HL-60 (cell line): ENCODE data around the gene KLK12.

Source experiments
- DNase-seq, 2 experiments: peaks; one replicate each; pipeline ENCODE4 v3.0.0-alpha.2; 2010 to 2020; ENCODE audit warnings: low read depth in 1 of 2, low spot score in 1 of 2
- H3K27ac ChIP-seq: fragments of 250-450 bp; sonication (Bioruptor Pico); replicated peaks from 2 replicates; pipeline ENCODE4 v1.5.1; 2020; ENCODE audit warnings: mild to moderate bottlenecking, moderate library complexity
- H3K27me3 ChIP-seq: fragments of 250-450 bp; sonication (Bioruptor Pico); 2 replicates; pipeline ENCODE4 v1.5.1; 2021; ENCODE audit warnings: mild to moderate bottlenecking, moderate library complexity; ENCODE audit not compliant: insufficient read depth, poor library complexity, severe bottlenecking
- H3K4me3 ChIP-seq: replicated peaks from 2 replicates; pipeline ENCODE4 v1.5.1; 2011; ENCODE audit warnings: mild to moderate bottlenecking, control low read depth, low read length; ENCODE audit not compliant: insufficient read depth
- GABPA ChIP-seq: IDR thresholded peaks from 2 replicates; pipeline ENCODE4 v1.6.1; 2012; ENCODE audit warnings: low read depth
- POLR2AphosphoS5 ChIP-seq: IDR thresholded peaks from 2 replicates; pipeline ENCODE4 v1.6.1; 2012; ENCODE audit warnings: low read depth
- SPI1 ChIP-seq: IDR thresholded peaks from 2 replicates; pipeline ENCODE4 v1.6.1; 2012; ENCODE audit warnings: low read depth, mild to moderate bottlenecking, borderline replicate concordance
- TF ChIP-seq, protein P1 (sequence below): IDR thresholded peaks from 2 replicates; pipeline ENCODE4 v1.6.1; 2012; ENCODE audit warnings: low read depth; ENCODE audit not compliant: insufficient replicate concordance
- TF ChIP-seq, protein P2 (sequence below): IDR thresholded peaks from one replicate; pipeline ENCODE4 v1.5.1; 2011; ENCODE audit warnings: low read length, control low read depth, inconsistent platforms; ENCODE audit not compliant: insufficient read depth

KLK12 gene

DNA sequence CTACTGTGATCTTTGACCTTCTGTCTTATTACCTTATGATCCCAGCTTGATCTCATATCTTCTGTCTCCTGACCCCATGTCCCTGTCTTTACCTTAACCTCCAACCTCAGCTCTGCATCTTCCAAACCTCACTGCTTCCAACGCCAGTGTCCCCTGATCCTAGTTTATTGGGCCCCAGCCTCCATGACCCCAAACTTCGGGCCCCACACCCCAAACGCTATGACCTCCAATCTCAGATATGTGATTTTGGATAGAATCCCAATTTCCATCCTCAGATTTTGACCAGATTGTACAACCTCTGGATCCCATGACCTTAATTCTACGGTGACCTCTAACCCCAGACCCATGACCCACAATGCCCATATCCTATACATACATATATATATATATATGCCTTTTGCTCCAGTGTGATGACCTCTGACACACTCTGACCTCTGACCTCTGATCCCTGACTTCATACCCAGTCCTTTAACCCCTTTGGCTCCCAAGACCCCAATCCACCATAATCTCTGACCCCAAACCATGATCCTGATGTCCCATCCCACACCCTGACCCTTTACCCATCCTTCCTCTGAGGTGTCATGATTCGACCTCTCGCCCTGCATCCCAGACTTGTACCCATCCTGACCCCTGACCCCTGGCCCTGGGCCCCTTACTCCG is 3.5 kb downstream of the KLK12 start:
- Histone ChIP-seq H3K27ac (no peak overlapping the region), H3K4me3 (no peak overlapping the region), H3K27me3 (no peaks in the 10 kb centered on the region)
- no peak for DNase-seq
- TF ChIP-seq POLR2AphosphoS5 = no peak
- TF ChIP-seq, protein P1, sequence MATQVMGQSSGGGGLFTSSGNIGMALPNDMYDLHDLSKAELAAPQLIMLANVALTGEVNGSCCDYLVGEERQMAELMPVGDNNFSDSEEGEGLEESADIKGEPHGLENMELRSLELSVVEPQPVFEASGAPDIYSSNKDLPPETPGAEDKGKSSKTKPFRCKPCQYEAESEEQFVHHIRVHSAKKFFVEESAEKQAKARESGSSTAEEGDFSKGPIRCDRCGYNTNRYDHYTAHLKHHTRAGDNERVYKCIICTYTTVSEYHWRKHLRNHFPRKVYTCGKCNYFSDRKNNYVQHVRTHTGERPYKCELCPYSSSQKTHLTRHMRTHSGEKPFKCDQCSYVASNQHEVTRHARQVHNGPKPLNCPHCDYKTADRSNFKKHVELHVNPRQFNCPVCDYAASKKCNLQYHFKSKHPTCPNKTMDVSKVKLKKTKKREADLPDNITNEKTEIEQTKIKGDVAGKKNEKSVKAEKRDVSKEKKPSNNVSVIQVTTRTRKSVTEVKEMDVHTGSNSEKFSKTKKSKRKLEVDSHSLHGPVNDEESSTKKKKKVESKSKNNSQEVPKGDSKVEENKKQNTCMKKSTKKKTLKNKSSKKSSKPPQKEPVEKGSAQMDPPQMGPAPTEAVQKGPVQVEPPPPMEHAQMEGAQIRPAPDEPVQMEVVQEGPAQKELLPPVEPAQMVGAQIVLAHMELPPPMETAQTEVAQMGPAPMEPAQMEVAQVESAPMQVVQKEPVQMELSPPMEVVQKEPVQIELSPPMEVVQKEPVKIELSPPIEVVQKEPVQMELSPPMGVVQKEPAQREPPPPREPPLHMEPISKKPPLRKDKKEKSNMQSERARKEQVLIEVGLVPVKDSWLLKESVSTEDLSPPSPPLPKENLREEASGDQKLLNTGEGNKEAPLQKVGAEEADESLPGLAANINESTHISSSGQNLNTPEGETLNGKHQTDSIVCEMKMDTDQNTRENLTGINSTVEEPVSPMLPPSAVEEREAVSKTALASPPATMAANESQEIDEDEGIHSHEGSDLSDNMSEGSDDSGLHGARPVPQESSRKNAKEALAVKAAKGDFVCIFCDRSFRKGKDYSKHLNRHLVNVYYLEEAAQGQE = no peak
- TF ChIP-seq SPI1 = no peak
- TF ChIP-seq, protein P2, sequence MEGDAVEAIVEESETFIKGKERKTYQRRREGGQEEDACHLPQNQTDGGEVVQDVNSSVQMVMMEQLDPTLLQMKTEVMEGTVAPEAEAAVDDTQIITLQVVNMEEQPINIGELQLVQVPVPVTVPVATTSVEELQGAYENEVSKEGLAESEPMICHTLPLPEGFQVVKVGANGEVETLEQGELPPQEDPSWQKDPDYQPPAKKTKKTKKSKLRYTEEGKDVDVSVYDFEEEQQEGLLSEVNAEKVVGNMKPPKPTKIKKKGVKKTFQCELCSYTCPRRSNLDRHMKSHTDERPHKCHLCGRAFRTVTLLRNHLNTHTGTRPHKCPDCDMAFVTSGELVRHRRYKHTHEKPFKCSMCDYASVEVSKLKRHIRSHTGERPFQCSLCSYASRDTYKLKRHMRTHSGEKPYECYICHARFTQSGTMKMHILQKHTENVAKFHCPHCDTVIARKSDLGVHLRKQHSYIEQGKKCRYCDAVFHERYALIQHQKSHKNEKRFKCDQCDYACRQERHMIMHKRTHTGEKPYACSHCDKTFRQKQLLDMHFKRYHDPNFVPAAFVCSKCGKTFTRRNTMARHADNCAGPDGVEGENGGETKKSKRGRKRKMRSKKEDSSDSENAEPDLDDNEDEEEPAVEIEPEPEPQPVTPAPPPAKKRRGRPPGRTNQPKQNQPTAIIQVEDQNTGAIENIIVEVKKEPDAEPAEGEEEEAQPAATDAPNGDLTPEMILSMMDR = no peak
- TF ChIP-seq GABPA = no peak

GRCh38 chr19:51030631-51031030 is 4.2 kb downstream of the KLK12 start:
- H3K27me3 ChIP-seq = no peaks in the 10 kb centered on the region
- no peak overlapping the region for H3K4me3 ChIP-seq
- no peak for DNase-seq
- H3K27ac ChIP-seq = no peak overlapping the region
- TF ChIP-seq GABPA = no peak
- TF ChIP-seq, protein P1 = no peak
- TF ChIP-seq, protein P2 = no peak
- no peak for TF ChIP-seq SPI1
- TF ChIP-seq POLR2AphosphoS5 = no peak

GRCh38 chr19:51029718-51030117 is 5.1 kb downstream of the KLK12 start:
- Histone ChIP-seq H3K27ac (no peak overlapping the region), H3K27me3 (no peaks in the 10 kb centered on the region), H3K4me3 (no peak overlapping the region)
- TF ChIP-seq, protein P1 = no peak
- no peak for TF ChIP-seq POLR2AphosphoS5
- TF ChIP-seq, protein P2 = no peak
- TF ChIP-seq SPI1 = no peak
- no peak for TF ChIP-seq GABPA
- DNase-seq = no peak
